Renal cortex interstitium (tissue), 11 donors: ENCODE data around the gene TBC1D16. TPM values are rescaled to one million over a fixed set of nuclear protein-coding genes. Genes with fewer than 3 reads are reported as not detected.
"Not testable (repeated sequence)": the region's sequence is repeated elsewhere in the genome, so short reads cannot be mapped to it uniquely, and the experiment has no call there.

ENCODE experiments used
- DNase-seq, 11 donors: peaks; one replicate each; pipeline ENCODE4 v3.0.0-alpha.2; 2013; ENCODE audit warnings: low read depth in 9 of 11, low spot score in 4 of 11; ENCODE audit errors: extremely low read depth in 1 of 11
- polyA plus RNA-seq, 3 donors: library from polyadenylated mRNA; unstranded; fragments of 120-200 nt; gene quantifications; one replicate each; pipeline ENCODE4 v1.2.1, GENCODE V29; 2013; ENCODE audit not compliant: insufficient read length in 3 of 3

Gene TBC1D16
- polyA plus RNA-seq, 3 donors: 33.9 to 40.3 (median 40.0) TPM

DNA sequence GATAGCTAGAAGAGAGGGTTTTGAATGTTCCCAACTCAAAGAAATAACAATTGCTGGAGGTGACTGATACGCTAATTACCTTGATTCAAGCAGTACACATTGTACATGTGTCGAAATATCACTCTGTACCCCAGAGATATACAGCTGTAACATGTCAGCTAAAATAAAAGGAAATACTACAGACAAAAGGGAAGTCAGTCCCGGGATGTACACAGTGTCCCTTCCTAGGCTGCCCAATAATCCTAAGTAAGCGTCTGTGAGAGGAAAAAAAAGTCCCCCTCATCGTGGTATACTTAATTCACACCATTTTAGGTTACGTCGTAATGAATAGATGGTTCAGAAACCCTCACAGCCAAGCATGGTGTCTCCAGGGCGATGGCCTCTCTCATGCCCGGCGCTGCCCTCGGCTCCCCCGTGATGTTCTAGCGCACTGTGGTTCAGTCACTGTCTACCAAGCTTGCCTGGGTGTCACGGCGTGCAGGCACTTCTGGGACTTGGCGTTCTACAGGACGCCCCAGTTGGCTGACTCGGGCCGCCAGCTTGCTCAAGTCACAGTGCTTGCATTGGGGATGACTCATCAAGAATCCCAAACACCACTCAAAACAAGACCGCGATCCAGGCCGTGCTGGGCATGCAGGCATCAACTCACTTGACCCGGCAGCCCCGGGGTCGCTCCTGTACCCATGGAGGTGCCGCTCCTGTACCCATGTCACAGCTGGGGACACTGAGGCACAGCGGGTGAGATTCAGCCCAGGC, 28.3 kb upstream of the TBC1D16 start:
- no peak for DNase-seq

GRCh38 chr17:80061421-80061820, 25.7 kb upstream of the TBC1D16 start:
- DNase-seq: no peak

GRCh38 chr17:80060644-80061043, 25.0 kb upstream of the TBC1D16 start:
- no peak for DNase-seq

DNA sequence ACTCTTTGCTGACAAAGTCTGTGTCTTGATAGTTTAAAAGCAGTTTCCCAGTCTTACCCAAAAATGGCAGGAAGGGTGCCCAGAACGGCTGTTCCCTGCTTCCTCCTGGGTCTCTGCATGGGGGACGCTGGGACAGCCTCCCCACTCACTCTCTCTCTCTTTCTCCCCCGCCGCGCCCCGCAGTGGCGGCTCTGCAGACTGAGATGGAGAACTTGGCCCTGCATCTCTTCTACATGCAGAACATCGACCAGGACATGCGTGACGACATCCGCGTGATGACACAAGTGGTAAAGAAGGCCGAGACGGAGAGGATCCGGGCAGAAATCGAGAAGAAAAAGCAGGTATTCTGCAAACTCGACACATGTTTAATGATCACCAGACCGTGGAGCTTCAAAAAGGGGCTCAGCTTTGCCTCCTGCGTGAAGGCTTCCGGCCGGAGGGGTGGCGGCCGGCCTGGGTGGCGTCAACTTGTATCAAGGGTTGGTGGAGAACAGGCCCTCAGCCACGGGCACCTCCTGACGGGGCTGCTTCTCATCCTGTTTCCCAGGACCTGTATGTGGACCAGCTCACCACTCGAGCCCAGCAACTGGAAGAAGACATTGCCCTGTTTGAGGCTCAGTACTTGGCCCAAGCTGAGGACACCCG, 22.8 kb upstream of the TBC1D16 start:
- no peak for DNase-seq

GRCh38 chr17:80055597-80055996, 19.9 kb upstream of the TBC1D16 start:
- no peak for DNase-seq

- DNase-seq: no peak
Observed at GRCh38 chr17:80053102-80053501, 17.4 kb upstream of the TBC1D16 start.

DNA sequence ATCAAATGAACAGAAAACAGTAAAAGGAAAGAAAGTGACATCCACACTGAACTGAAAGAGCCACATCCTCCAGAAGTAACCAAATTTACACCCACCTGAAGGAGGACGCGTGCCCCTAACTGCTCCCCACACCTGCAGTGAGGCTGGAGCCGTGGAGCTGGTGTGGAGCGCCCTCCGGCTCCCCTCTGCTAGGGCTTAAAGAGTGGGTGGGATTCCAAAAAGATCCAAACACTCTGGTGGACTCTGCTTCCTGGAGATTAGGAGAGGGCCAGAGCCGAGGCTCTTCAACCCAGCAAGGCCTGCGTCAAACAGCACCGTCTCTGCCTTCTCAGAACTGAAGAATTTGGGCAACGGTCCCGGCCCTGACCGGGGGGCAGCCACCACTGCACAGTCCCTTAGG, 16.0 kb upstream of the TBC1D16 start:
- no peak for DNase-seq

DNA sequence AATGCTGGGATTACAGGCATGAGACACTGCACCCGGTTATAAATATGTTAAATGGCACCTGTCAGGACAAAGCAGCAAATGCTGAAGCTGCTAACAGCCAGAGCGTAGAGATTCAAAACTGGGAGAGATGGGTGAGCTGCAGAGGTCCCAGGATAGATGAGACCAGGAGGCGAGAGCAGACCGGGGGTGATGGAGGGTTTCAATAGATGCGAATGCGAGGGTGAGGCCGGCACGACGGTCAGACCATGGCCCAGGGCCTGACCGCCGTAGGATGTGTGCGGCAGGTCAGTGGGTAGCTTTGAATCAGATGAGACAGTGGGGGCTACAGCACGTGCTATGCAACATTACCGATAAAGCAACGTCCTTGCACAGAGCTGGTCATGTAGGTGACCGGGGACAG, 15.0 kb upstream of the TBC1D16 start:
- no peak for DNase-seq

DNA sequence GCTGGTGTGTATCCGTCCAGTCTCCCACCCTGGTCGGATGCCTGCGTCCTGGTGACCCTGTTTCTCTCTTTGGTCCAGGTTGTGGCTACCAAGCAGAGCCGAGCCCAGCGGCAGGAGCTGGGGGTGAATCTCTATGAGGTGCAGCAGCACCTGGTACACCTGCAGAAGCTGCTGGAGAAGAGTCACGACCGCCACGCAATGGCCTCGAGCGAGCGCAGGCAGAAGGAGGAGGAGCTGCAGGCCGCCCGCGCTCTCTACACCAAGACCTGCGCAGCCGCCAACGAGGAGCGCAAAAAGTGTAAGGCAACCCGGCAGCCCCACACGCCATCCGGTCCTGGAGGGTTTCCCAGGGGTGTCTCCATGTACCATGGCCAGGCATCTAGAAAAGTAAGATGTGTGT, 14.3 kb upstream of the TBC1D16 start:
- no peak for DNase-seq

GRCh38 chr17:80047176-80047575, 11.5 kb upstream of the TBC1D16 start:
- no peak for DNase-seq

- DNase-seq: not testable (repeated sequence)
Observed at GRCh38 chr17:80046709-80047108, 11.0 kb upstream of the TBC1D16 start.

GRCh38 chr17:80045703-80046102, 10.0 kb upstream of the TBC1D16 start:
- no peak for DNase-seq

- no peak for DNase-seq
Observed at GRCh38 chr17:80043963-80044362, 8.3 kb upstream of the TBC1D16 start.

DNA sequence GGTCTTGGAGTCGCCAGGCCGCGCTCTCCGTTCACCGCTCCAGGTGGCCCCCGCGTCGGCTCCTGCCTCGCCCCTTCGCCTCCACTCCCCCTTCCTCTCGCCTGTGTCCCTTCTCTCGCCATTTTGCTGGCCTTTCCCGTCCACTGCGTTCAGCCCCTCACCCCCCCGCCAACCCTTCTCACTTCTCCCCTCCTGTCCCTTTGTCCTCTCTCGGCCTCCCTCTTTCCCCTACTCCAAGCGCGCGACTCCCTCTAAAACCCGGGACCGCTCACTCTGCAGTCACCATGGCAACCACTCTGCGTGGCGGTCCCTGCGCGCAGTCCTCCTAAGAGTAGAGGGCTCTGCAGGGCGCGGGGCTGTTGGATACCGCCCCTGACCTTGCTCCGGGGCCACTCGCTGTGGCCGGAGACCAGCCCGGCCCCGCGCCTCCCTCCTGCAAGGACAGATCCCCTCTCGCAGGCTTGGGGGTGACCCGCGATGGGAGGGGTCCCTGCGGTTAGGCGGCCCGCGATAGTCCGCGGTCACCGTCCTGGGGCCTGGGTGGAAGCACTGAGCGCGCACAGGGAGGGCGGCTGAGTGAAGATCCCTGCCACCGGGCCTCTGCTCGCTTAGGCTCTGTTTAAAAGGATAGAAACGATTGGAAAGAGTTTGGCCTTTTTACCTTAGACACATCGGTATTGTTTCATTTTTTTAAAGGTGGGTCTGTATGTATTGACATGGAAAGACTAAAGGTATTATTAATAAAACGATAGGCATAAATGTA, 1.2 kb upstream of the TBC1D16 start:
- DNase-seq: peak in 7 of 11 donors; percentile 52 to 70 (median 64)

DNA sequence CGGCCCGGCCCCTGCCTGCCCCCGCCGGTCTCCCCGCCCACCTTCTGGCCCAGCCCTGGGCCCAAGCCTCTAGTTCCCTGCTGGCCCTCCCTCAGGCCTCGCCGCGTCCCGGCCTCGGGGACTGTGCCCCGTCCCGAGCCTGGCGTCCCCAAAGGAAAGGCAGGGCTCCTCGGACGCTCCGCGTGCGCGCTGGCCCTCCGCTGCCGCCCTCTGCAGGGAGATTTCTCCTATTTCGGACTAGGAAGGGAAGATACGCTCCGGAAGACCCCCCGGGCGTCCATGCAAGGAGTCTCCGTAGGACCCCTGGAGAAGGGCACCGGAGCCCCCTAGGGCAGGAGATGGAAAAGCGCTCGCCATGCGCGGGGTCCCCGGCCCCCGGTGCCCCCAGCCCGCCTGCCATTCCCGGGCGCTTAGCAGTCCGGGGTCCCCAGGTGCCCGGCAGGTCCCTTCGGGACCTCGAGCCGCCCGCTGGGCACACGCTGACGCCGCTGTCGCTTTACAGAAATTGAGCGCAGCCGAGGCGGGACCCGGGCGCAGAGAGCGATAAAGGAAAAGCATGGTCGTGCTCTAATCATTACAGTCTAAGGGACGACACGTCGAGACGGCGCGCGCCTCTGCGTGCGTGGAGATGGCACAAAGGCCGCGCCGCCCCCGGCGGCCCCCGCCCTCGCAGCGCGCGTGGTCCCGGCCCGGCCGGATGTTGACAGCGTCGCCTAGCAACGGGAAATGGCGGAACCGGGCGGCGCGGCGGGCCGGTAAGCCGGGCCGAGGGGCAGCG, 454 bp upstream of the TBC1D16 start, which contains the start of gene CCDC40:
Gene CCDC40 (plus strand): TSS at position 706 of the 778 bp plus-strand sequence. CDS start 21 bp downstream, at position 727.
- DNase-seq: peak in 8 of 11 donors; percentile 63 to 82 (median 74)

DNA sequence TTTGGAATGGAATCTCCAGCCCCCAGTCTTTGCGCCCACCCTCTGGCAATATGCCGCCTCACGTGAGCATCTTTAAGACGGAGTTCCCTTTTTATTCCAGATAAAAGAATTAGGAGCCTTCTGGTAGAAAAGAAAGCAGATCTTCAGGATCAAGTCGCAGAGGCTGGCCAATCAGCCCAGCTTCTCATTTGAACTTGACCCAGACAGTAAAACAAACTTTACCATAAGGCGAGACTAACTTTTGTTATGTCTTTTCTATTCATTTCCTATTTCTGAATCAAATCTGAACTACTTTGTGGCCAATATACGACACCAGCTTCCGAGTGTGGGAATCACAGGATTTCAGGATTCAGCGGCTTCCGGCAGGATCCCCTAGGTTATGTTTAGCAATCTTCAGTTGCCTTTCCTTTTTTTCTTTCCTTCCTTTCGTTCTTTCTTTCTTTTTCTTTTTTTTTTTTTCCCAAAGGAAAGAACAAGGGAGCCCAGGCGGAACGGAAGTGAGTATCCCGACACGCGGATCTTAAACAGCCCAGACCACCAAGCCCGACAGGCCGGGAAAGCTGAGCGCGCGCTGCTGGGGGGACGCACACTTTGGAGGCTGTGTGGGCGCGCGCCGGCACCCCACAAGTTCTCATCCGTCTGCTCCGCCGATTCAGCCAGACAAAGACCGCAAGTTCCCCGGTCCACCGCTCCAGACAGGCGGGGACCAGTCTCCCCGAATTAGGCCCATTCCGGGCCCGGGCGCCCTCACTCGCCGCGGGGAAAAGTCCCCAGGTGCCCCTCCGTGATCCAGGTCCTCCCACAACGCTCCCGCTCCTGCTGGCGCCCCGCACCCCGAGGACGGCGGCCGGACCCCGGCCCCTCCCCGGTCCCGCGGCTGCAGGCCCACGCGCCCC, 633 bp downstream of the TBC1D16 start:
- peak in 2 of 11 donors; percentile 34 to 36 for DNase-seq

DNA sequence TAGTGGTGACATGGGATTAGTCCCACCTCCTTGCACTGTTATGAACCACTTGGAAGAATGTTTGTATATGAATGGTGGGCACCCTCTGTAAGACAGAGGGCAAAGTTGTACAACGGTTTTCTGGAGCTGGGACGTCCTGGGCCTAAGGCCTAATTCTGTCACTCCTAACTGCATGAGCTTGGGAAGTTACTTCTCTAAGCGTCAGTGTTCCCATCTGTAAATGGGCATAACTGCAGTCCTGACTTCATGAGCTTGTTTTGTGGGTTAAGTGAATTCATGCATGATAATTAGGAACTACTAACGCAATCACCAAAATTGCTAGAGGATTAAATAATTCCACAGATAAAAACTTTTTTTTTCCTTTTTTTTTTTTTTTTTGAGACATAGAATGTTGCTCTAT, 1.8 kb downstream of the TBC1D16 start:
- DNase-seq: no peak

- DNase-seq: no peak
Observed at GRCh38 chr17:80032614-80033171, 3.0 kb downstream of the TBC1D16 start.
